IMR-90 (cell line): ENCODE data around the gene KRT71.

Source experiments
- BHLHE40 ChIP-seq: fragments of 150-350 bp; IDR thresholded peaks from 2 replicates; pipeline ENCODE4 v1.6.1; 2016; ENCODE audit warnings: mild to moderate bottlenecking, low read depth, low read length
- CTCF ChIP-seq: conservative IDR thresholded peaks from 2 replicates; pipeline ENCODE4 v1.5.1; 2012; ENCODE audit warnings: mild to moderate bottlenecking, low read depth, low read length, improper control_type of control experiment
- POLR2A ChIP-seq: IDR thresholded peaks from 2 replicates; pipeline ENCODE4 v1.6.1; 2012; ENCODE audit warnings: mild to moderate bottlenecking, low read depth, low read length
- SMC3 ChIP-seq: fragments of 150-350 bp; IDR thresholded peaks from 2 replicates; pipeline ENCODE4 v1.6.1; 2016; ENCODE audit warnings: low read depth, mild to moderate bottlenecking, antibody characterized with exemption, low read length, moderate library complexity

GRCh38 chr12:52551216-52551865 is 1.6 kb downstream of the KRT71 start:
- TF ChIP-seq CTCF: no peak
- no peak for TF ChIP-seq BHLHE40
- TF ChIP-seq SMC3: no peak
- TF ChIP-seq POLR2A: no peak
